Stimulated activated CD4-positive, alpha-beta T cell treated with anti-CD3 and anti-CD28 coated beads, Interleukin-12 subunit alpha, Interleukin-12 subunit beta, amount 100 ng/mL, for 24 hours (primary cell): ENCODE measurements around the gene KRTAP5-7.
"Not testable (repeated sequence)": the region's sequence is repeated elsewhere in the genome, so short reads cannot be mapped to it uniquely, and the experiment has no call there.

ENCODE experiments used
- DNase-seq, 2 experiments: peaks; one replicate each; pipeline ENCODE4 v3.0.0-alpha.2; 2020; ENCODE audit warnings: low read depth in 2 of 2

KRTAP5-7 gene

GRCh38 chr11:71557257-71557656 is 30.2 kb downstream of the KRTAP5-7 start:
- DNase-seq: no peak

GRCh38 chr11:71558996-71559395 is 31.9 kb downstream of the KRTAP5-7 start:
- DNase-seq: no peak

GRCh38 chr11:71562120-71562519 is 35.1 kb downstream of the KRTAP5-7 start:
- DNase-seq: no peak

- DNase-seq: peak in 1 of 2 experiments; percentile 15
Observed at GRCh38 chr11:71563406-71563805, 36.3 kb downstream of the KRTAP5-7 start.

GRCh38 chr11:71564430-71564829 is 37.4 kb downstream of the KRTAP5-7 start:
- no peak for DNase-seq

- no peak for DNase-seq
Observed at GRCh38 chr11:71565263-71565662, 38.2 kb downstream of the KRTAP5-7 start, which contains the start of gene KRTAP5-10. Gene KRTAP5-10, plus strand, starts transcription at chr11:71565563. Its CDS starts 25 bp downstream, at chr11:71565588.

GRCh38 chr11:71566081-71566620 is 39.1 kb downstream of the KRTAP5-7 start:
- DNase-seq: no peak

GRCh38 chr11:71566626-71567599 is 39.8 kb downstream of the KRTAP5-7 start:
- DNase-seq: not testable (repeated sequence)

- DNase-seq: not testable (repeated sequence)
Observed at GRCh38 chr11:71567633-71568032, 40.6 kb downstream of the KRTAP5-7 start.

- no peak for DNase-seq
Observed at GRCh38 chr11:71568704-71569349, 41.8 kb downstream of the KRTAP5-7 start.

GRCh38 chr11:71571101-71571850 is 44.2 kb downstream of the KRTAP5-7 start:
- DNase-seq: not testable (repeated sequence)

GRCh38 chr11:71572811-71573210 is 45.7 kb downstream of the KRTAP5-7 start:
- no peak for DNase-seq

GRCh38 chr11:71574418-71574817 is 47.4 kb downstream of the KRTAP5-7 start:
- no peak for DNase-seq

GRCh38 chr11:71575723-71576424 is 48.8 kb downstream of the KRTAP5-7 start:
- no peak for DNase-seq

GRCh38 chr11:71576688-71577465 is 49.8 kb downstream of the KRTAP5-7 start:
- not testable (repeated sequence) for DNase-seq

- no peak for DNase-seq
Observed at GRCh38 chr11:71577469-71578004, 50.5 kb downstream of the KRTAP5-7 start.
